ENCODE measurements around the gene PEMT.

PEMT gene

GRCh38 chr17:17511881-17512858 is 79.3 kb downstream of the PEMT start:
- no peak for DNase-seq

GRCh38 chr17:17511293-17511741 is 80.2 kb downstream of the PEMT start:
- no peak for DNase-seq

- DNase-seq, result no peak
Observed at GRCh38 chr17:17510456-17511292, 80.8 kb downstream of the PEMT start.

GRCh38 chr17:17509601-17510425 is 81.7 kb downstream of the PEMT start:
- no peak for DNase-seq

GRCh38 chr17:17508646-17509591 is 82.6 kb downstream of the PEMT start:
- no peak for DNase-seq

GRCh38 chr17:17508019-17508535 is 83.4 kb downstream of the PEMT start:
- no peak for DNase-seq

- no peak for DNase-seq
Observed at GRCh38 chr17:17507465-17508011, 84.0 kb downstream of the PEMT start.

- no peak for DNase-seq
Observed at GRCh38 chr17:17506893-17507464, 84.5 kb downstream of the PEMT start.

- DNase-seq, result no peak
Observed at GRCh38 chr17:17506181-17506741, 85.2 kb downstream of the PEMT start.

- no peak for DNase-seq
Observed at GRCh38 chr17:17505610-17506171, 85.8 kb downstream of the PEMT start.

- DNase-seq, result no peak
Observed at GRCh38 chr17:17505151-17505550, 86.4 kb downstream of the PEMT start.

- DNase-seq, result no peak
Observed at GRCh38 chr17:17504341-17505140, 87.0 kb downstream of the PEMT start.

- DNase-seq, result no peak
Observed at GRCh38 chr17:17503566-17504130, 87.9 kb downstream of the PEMT start.

- DNase-seq, result no peak
Observed at GRCh38 chr17:17502741-17503565, 88.6 kb downstream of the PEMT start.

- no peak for DNase-seq
Observed at GRCh38 chr17:17500999-17501605, 90.4 kb downstream of the PEMT start.

- no peak for DNase-seq
Observed at GRCh38 chr17:17499402-17500145, 91.9 kb downstream of the PEMT start.

All from 8988T (cell line).